Measurements from ENCODE around the gene ZBTB16. TPM values are rescaled to one million over a fixed set of nuclear protein-coding genes. Genes with fewer than 3 reads are reported as not detected.

ZBTB16 gene
- total and polyA plus RNA-seq, 4 donors, result 32.9 to 283 (median 74.5) TPM

GRCh38 chr11:114257621-114258558 lies 198.4 kb downstream of the ZBTB16 start:
- Histone ChIP-seq H3K27me3 (ENCODE audit: control insufficient read depth in 1 of 2, insufficient read depth in 2 of 2, low read length in 1 of 2) (no peaks in the 10 kb centered on the region), H3K36me3 (ENCODE audit: control insufficient read depth in 1 of 2, insufficient read depth in 2 of 2, low read length in 1 of 2) (no peaks in the 10 kb centered on the region), H3K4me1 (ENCODE audit: control insufficient read depth in 1 of 2, insufficient read depth in 2 of 2, low read length in 2 of 2) (peaks cover 0 to 8% of the 10 kb centered on the region in 2 donors), H3K9me3 (ENCODE audit: control insufficient read depth, low read length) (no peaks in the 10 kb centered on the region), H3K4me3 (ENCODE audit: low read length in 2 of 2) (no peak overlapping the region), H3K27ac (ENCODE audit: low read depth in 1 of 2, low read length in 2 of 2) (peak overlapping the region; percentile 45 to 68)
- WGBS, 2 donors, result 8 to 11% methylated on average over 27 to 29 of the region's 29 CpGs
- peak; percentile 47 for ATAC-seq (ENCODE audit: low FRiP score)
- DNase-seq, result peak; percentile 66 to 87
- intact Hi-C loops (cut with DNase I), result loop anchor here (5.0 kb wide), 2 partner anchors 61 to 196 kb away; no protein-coding TSS in a partner anchor

GRCh38 chr11:114258696-114259095 lies 199.2 kb downstream of the ZBTB16 start:
- no peak overlapping the region for H3K27ac ChIP-seq (ENCODE audit: low read depth in 1 of 2, low read length in 2 of 2)
- no peaks in the 10 kb centered on the region for H3K9me3 ChIP-seq (ENCODE audit: control insufficient read depth, low read length)
- no peak for DNase-seq
- no peak for ATAC-seq (ENCODE audit: low FRiP score)
- no peak overlapping the region for H3K4me3 ChIP-seq (ENCODE audit: low read length in 2 of 2)
- no peaks in the 10 kb centered on the region for H3K27me3 ChIP-seq (ENCODE audit: control insufficient read depth in 1 of 2, insufficient read depth in 2 of 2, low read length in 1 of 2)
- H3K36me3 ChIP-seq (ENCODE audit: control insufficient read depth in 1 of 2, insufficient read depth in 2 of 2, low read length in 1 of 2), result no peaks in the 10 kb centered on the region
- peaks cover 0 to 8% of the 10 kb centered on the region in 2 donors for H3K4me1 ChIP-seq (ENCODE audit: control insufficient read depth in 1 of 2, insufficient read depth in 2 of 2, low read length in 2 of 2)
- 60 to 62% methylated on average over 7 of the region's 7 CpGs for WGBS, 2 donors
- intact Hi-C loops (cut with DNase I), result loop anchor here (5.0 kb wide), 2 partner anchors 61 to 196 kb away; no protein-coding TSS in a partner anchor

DNA sequence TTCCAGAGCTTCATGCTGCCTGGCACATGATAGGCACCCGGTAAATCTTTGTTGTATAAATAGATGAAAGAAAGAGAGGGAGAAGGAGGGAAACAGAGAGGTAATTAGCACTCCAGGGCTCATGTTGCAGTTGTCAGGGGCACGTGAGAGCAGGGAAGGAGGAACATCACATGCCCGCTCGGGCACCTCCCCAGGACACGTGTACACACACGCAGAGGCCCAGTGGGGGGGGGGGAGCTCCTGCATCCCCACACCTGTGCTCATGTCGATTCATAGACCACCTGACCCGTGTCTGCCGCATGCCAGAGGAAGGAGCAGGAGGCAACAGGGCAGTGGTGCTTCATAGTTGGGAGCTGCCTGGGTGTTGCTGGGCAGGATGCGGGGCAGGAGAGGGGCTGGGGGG lies 199.6 kb downstream of the ZBTB16 start:
- DNase-seq (peak in 1 of 2 donors; percentile 53), ATAC-seq (ENCODE audit: low FRiP score) (peak; percentile 0)
- WGBS, 2 donors, result 42 to 54% methylated on average over 9 to 10 of the region's 10 CpGs

DNA sequence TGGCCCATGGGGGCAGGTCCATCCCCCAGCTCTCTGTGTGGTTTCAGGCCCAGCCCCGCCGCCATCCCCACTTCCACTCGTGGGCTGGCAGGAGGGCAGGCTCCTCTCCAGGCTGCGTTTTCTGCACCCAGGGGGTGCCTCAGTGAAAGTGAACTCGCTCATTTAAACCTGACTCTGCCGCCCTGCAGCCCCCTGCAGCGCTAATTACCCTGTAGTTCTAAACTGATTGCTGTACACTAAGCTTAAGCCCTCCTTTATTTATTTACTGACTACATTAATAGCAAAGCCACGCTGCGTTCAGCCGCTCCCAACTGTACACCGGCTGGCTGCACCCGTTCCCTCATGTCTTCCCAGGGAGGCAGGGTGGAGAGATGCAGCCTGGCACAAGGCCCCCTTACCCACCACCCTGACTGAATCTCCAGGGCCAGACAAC lies 200.1 kb downstream of the ZBTB16 start:
- no peak for DNase-seq
- H3K27me3 ChIP-seq (ENCODE audit: control insufficient read depth in 1 of 2, insufficient read depth in 2 of 2, low read length in 1 of 2), result no peaks in the 10 kb centered on the region
- H3K36me3 ChIP-seq (ENCODE audit: control insufficient read depth in 1 of 2, insufficient read depth in 2 of 2, low read length in 1 of 2), result no peaks in the 10 kb centered on the region
- 66 to 75% methylated on average over 12 of the region's 12 CpGs for WGBS, 2 donors
- H3K4me3 ChIP-seq (ENCODE audit: low read length in 2 of 2), result no peak overlapping the region
- peaks cover 0 to 8% of the 10 kb centered on the region in 2 donors for H3K4me1 ChIP-seq (ENCODE audit: control insufficient read depth in 1 of 2, insufficient read depth in 2 of 2, low read length in 2 of 2)
- intact Hi-C loops (cut with DNase I), result loop anchor here (5.0 kb wide), 2 partner anchors 62 to 197 kb away; no protein-coding TSS in a partner anchor
- H3K9me3 ChIP-seq (ENCODE audit: control insufficient read depth, low read length), result no peaks in the 10 kb centered on the region
- H3K27ac ChIP-seq (ENCODE audit: low read depth in 1 of 2, low read length in 2 of 2), result peak overlapping the region in 1 of 2 donors; percentile 3
- ATAC-seq (ENCODE audit: low FRiP score), result peak; percentile 0

More for the DNA sequence above, 199.6 kb downstream of the ZBTB16 start:
- no peaks in the 10 kb centered on the region for H3K36me3 ChIP-seq (ENCODE audit: control insufficient read depth in 1 of 2, insufficient read depth in 2 of 2, low read length in 1 of 2)
- intact Hi-C loops (cut with DNase I), result loop anchor here (5.0 kb wide), 2 partner anchors 62 to 197 kb away; no protein-coding TSS in a partner anchor
- H3K4me1 ChIP-seq (ENCODE audit: control insufficient read depth in 1 of 2, insufficient read depth in 2 of 2, low read length in 2 of 2), result peaks cover 0 to 8% of the 10 kb centered on the region in 2 donors
- H3K27ac ChIP-seq (ENCODE audit: low read depth in 1 of 2, low read length in 2 of 2), result no peak overlapping the region
- no peaks in the 10 kb centered on the region for H3K9me3 ChIP-seq (ENCODE audit: control insufficient read depth, low read length)
- H3K27me3 ChIP-seq (ENCODE audit: control insufficient read depth in 1 of 2, insufficient read depth in 2 of 2, low read length in 1 of 2), result no peaks in the 10 kb centered on the region
- no peak overlapping the region for H3K4me3 ChIP-seq (ENCODE audit: low read length in 2 of 2)

DNA sequence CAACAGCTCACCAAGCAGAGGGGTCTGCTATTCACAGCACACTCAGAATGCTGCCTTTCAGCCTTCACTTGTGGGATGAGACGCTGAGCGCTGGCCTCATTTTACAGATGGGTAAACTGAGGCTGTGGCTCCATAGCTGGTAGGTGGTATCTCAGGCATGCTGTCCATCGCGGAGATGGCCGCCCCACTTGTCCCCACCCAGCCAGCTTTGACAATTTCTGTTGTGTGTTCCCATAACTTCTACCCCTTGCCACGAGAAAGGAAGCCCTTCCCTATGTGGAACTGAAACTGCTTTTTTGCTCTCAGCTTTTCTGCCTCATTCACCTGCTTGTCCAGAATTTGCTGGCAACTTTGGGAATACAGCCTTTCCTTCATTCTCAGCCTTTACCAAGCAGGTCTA lies 200.6 kb downstream of the ZBTB16 start:
- intact Hi-C loops (cut with DNase I), result loop anchor here (2.0 to 5.0 kb wide), 5 partner anchors 201 to 363 kb away; partner anchors contain the start of gene ZBTB16 (in 1 of the 2)
- no peak for ATAC-seq (ENCODE audit: low FRiP score)
- 75 to 82% methylated on average over 6 of the region's 6 CpGs for whole genome bisulfite sequencing, 2 donors

DNA sequence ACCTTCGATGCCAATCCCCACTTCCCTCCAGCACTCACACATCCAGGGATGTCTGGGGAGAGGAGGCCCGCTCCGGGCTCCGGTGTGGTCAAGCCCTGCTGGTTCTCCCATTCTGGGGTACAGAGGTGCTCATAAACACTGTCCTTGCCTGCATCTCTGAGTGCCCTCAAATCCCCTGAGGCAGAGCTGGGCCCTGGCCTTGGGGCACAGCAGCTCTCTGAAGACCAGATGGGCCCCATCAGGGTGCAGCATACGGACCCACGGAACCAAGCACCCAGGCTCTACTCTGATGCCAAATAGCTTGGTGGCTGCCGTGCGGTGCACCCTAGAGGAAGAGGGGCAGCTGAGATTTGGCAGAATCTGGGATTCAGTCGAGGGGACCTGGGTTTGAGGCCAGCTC lies 201.0 kb downstream of the ZBTB16 start:
- H3K4me1 ChIP-seq (ENCODE audit: control insufficient read depth in 1 of 2, insufficient read depth in 2 of 2, low read length in 2 of 2), result peaks cover 0 to 8% of the 10 kb centered on the region in 2 donors
- no peaks in the 10 kb centered on the region for H3K36me3 ChIP-seq (ENCODE audit: control insufficient read depth in 1 of 2, insufficient read depth in 2 of 2, low read length in 1 of 2)
- peak; percentile 3 for ATAC-seq (ENCODE audit: low FRiP score)
- no peak for DNase-seq
- 31 to 38% methylated on average over 9 of the region's 9 CpGs for WGBS, 2 donors
- H3K9me3 ChIP-seq (ENCODE audit: control insufficient read depth, low read length), result no peaks in the 10 kb centered on the region
- no peak overlapping the region for H3K4me3 ChIP-seq (ENCODE audit: low read length in 2 of 2)
- H3K27ac ChIP-seq (ENCODE audit: low read depth in 1 of 2, low read length in 2 of 2), result no peak overlapping the region
- H3K27me3 ChIP-seq (ENCODE audit: control insufficient read depth in 1 of 2, insufficient read depth in 2 of 2, low read length in 1 of 2), result no peaks in the 10 kb centered on the region
- intact Hi-C loops (cut with DNase I), result loop anchor here (2.0 to 5.0 kb wide), 5 partner anchors 202 to 363 kb away; partner anchors contain the start of gene ZBTB16 (in 1 of the 2)

More for the DNA sequence above, 200.6 kb downstream of the ZBTB16 start:
- no peak for DNase-seq
- H3K9me3 ChIP-seq (ENCODE audit: control insufficient read depth, low read length), result no peaks in the 10 kb centered on the region
- no peak overlapping the region for H3K4me3 ChIP-seq (ENCODE audit: low read length in 2 of 2)
- peak overlapping the region in 1 of 2 donors; percentile 3 for H3K27ac ChIP-seq (ENCODE audit: low read depth in 1 of 2, low read length in 2 of 2)
- H3K27me3 ChIP-seq (ENCODE audit: control insufficient read depth in 1 of 2, insufficient read depth in 2 of 2, low read length in 1 of 2), result no peaks in the 10 kb centered on the region
- peaks cover 0 to 8% of the 10 kb centered on the region in 2 donors for H3K4me1 ChIP-seq (ENCODE audit: control insufficient read depth in 1 of 2, insufficient read depth in 2 of 2, low read length in 2 of 2)
- no peaks in the 10 kb centered on the region for H3K36me3 ChIP-seq (ENCODE audit: control insufficient read depth in 1 of 2, insufficient read depth in 2 of 2, low read length in 1 of 2)

- no peaks in the 10 kb centered on the region for H3K27me3 ChIP-seq (ENCODE audit: control insufficient read depth in 1 of 2, insufficient read depth in 2 of 2, low read length in 1 of 2)
- no peaks in the 10 kb centered on the region for H3K9me3 ChIP-seq (ENCODE audit: control insufficient read depth, low read length)
- intact Hi-C loops (cut with DNase I), result loop anchor here (1.0 to 5.0 kb wide), 7 partner anchors 203 to 364 kb away; partner anchors contain the start of gene ZBTB16 (in 1 of the 2)
- H3K4me1 ChIP-seq (ENCODE audit: control insufficient read depth in 1 of 2, insufficient read depth in 2 of 2, low read length in 2 of 2), result peaks cover 0 to 8% of the 10 kb centered on the region in 2 donors
- no peaks in the 10 kb centered on the region for H3K36me3 ChIP-seq (ENCODE audit: control insufficient read depth in 1 of 2, insufficient read depth in 2 of 2, low read length in 1 of 2)
- WGBS, 2 donors, result 73 to 78% methylated on average over 7 of the region's 7 CpGs
- H3K27ac ChIP-seq (ENCODE audit: low read depth in 1 of 2, low read length in 2 of 2), result no peak overlapping the region
- no peak overlapping the region for H3K4me3 ChIP-seq (ENCODE audit: low read length in 2 of 2)
- ATAC-seq (ENCODE audit: low FRiP score) (no peak), DNase-seq (no peak)
Observed at GRCh38 chr11:114261791-114262190, 202.3 kb downstream of the ZBTB16 start.

GRCh38 chr11:114262681-114263512 lies 203.4 kb downstream of the ZBTB16 start:
- intact Hi-C loops (cut with DNase I), result loop anchor here in 1 of 2 donors (5.0 kb wide), 2 partner anchors 226 to 366 kb away; no protein-coding TSS in a partner anchor
- no peaks in the 10 kb centered on the region for H3K9me3 ChIP-seq (ENCODE audit: control insufficient read depth, low read length)
- H3K4me1 ChIP-seq (ENCODE audit: control insufficient read depth in 1 of 2, insufficient read depth in 2 of 2, low read length in 2 of 2), result no peaks in the 10 kb centered on the region
- WGBS, 2 donors, result 24 to 25% methylated on average over 9 of the region's 9 CpGs
- H3K27me3 ChIP-seq (ENCODE audit: control insufficient read depth in 1 of 2, insufficient read depth in 2 of 2, low read length in 1 of 2), result no peaks in the 10 kb centered on the region
- no peak overlapping the region for H3K27ac ChIP-seq (ENCODE audit: low read depth in 1 of 2, low read length in 2 of 2)
- H3K36me3 ChIP-seq (ENCODE audit: control insufficient read depth in 1 of 2, insufficient read depth in 2 of 2, low read length in 1 of 2), result no peaks in the 10 kb centered on the region
- DNase-seq (no peak), ATAC-seq (ENCODE audit: low FRiP score) (peak; percentile 39)
- H3K4me3 ChIP-seq (ENCODE audit: low read length in 2 of 2), result no peak overlapping the region

All from aorta (tissue), 5 donors.